GM21367 (cell line): Measurements from ENCODE around the gene ITPK1.

ENCODE experiments used
- ATAC-seq: cut with Tn5 transposase; IDR thresholded peaks from one replicate; pipeline ENCODE4 v1.9.1; 2021; ENCODE audit not compliant: unreplicated experiment

Gene ITPK1

GRCh38 chr14:92973798-92974372, 141.8 kb downstream of the ITPK1 start:
- no peak for ATAC-seq

- no peak for ATAC-seq
Observed at GRCh38 chr14:92973261-92973797, 142.4 kb downstream of the ITPK1 start.

- ATAC-seq = no peak
Observed at GRCh38 chr14:92971601-92972180, 144.0 kb downstream of the ITPK1 start.

- no peak for ATAC-seq
Observed at GRCh38 chr14:92970271-92970670, 145.5 kb downstream of the ITPK1 start.

GRCh38 chr14:92969871-92970270, 145.9 kb downstream of the ITPK1 start:
- no peak for ATAC-seq

GRCh38 chr14:92969430-92969829, 146.3 kb downstream of the ITPK1 start:
- no peak for ATAC-seq

- ATAC-seq = no peak
Observed at GRCh38 chr14:92968291-92969020, 147.3 kb downstream of the ITPK1 start.

GRCh38 chr14:92967346-92967926, 148.3 kb downstream of the ITPK1 start:
- no peak for ATAC-seq

- no peak for ATAC-seq
Observed at GRCh38 chr14:92965281-92965680, 150.4 kb downstream of the ITPK1 start.

- no peak for ATAC-seq
Observed at GRCh38 chr14:92964124-92965109, 151.3 kb downstream of the ITPK1 start.

- ATAC-seq = no peak
Observed at GRCh38 chr14:92963301-92964123, 152.2 kb downstream of the ITPK1 start.

- ATAC-seq = no peak
Observed at GRCh38 chr14:92962831-92963095, 153.0 kb downstream of the ITPK1 start.

- no peak for ATAC-seq
Observed at GRCh38 chr14:92962031-92962830, 153.5 kb downstream of the ITPK1 start.

GRCh38 chr14:92961567-92961855, 154.2 kb downstream of the ITPK1 start:
- no peak for ATAC-seq

GRCh38 chr14:92960706-92961566, 154.8 kb downstream of the ITPK1 start:
- no peak for ATAC-seq

GRCh38 chr14:92959761-92960680, 155.7 kb downstream of the ITPK1 start:
- no peak for ATAC-seq

- ATAC-seq = no peak
Observed at GRCh38 chr14:92959189-92959531, 156.6 kb downstream of the ITPK1 start.
